ENCODE data around the gene RSBN1L. TPM values are rescaled to one million over a fixed set of nuclear protein-coding genes. Genes with fewer than 3 reads are reported as not detected.

Gene RSBN1L
- total and polyA plus RNA-seq, 11 donors, result 4.0 to 12.1 (median 9.0) TPM

- Histone ChIP-seq H3K4me3 (no peak overlapping the region), H3K9me3 (no peaks in the 10 kb centered on the region), H3K4me1 (peaks cover 0 to 24% (median 9%) of the 10 kb centered on the region in 12 donors), H3K27ac (no peak overlapping the region), H3K27me3 (no peaks in the 10 kb centered on the region), H3K36me3 (peaks cover 0 to 41% (median 14%) of the 10 kb centered on the region in 9 donors)
- DNase-seq (no peak), ATAC-seq (no peak)
- intact Hi-C loops (cut with DNase I), result no loop called here
- 83 to 90% (median 86%) methylated on average over 3 of the region's 3 CpGs for WGBS, 4 donors
- TF ChIP-seq POLR2A (IDR thresholded peaks at IDR 0.05) (no peak), CTCF (IDR thresholded peaks at IDR 0.05) (no peak)
Observed at GRCh38 chr7:77738871-77739270, 42.6 kb downstream of the RSBN1L start.

GRCh38 chr7:77740257-77740656 lies 44.0 kb downstream of the RSBN1L start:
- H3K27ac ChIP-seq, result no peak overlapping the region
- H3K27me3 ChIP-seq, result no peaks in the 10 kb centered on the region
- DNase-seq (no peak), ATAC-seq (no peak)
- 60 to 93% (median 77%) methylated on average over 1 of the region's 1 CpG for WGBS, 4 donors
- no peaks in the 10 kb centered on the region for H3K9me3 ChIP-seq
- H3K4me3 ChIP-seq, result no peak overlapping the region
- peaks cover 0 to 11% (median 4%) of the 10 kb centered on the region in 12 donors for H3K4me1 ChIP-seq
- TF ChIP-seq POLR2A (IDR thresholded peaks at IDR 0.05), result no peak
- TF ChIP-seq CTCF (IDR thresholded peaks at IDR 0.05), result no peak
- intact Hi-C loops (cut with DNase I), result loop anchor here in 2 of 10 donors (5.0 to 10.0 kb wide), 2 partner anchors 43 to 45 kb away; partner anchors contain the start of gene RSBN1L (in 2 of the 2)
- H3K36me3 ChIP-seq, result peaks cover 0 to 41% (median 17%) of the 10 kb centered on the region in 9 donors

DNA sequence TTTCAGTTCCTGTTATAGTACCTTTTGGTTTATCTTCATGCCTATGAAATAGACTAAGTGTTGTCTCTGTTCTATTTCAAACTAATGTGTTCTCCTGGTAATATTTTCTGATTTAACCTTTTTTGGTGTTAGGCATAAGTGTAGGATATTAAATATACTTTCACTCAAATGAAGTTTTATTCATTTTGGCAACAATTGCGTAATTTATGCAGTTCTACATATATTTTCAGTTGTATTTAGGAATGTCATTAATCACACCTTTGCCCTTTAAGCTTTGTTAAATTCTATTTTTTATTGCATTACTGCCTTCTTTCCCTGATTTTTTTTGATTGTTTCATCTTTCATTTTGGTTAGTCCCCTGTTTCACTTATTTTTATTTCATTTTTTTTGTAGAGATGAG lies 47.3 kb downstream of the RSBN1L start:
- Histone ChIP-seq H3K4me3 (no peak overlapping the region), H3K27ac (no peak overlapping the region), H3K27me3 (no peaks in the 10 kb centered on the region), H3K36me3 (peaks cover 0 to 20% (median 3%) of the 10 kb centered on the region in 9 donors), H3K4me1 (peaks cover 0 to 6% (median 0%) of the 10 kb centered on the region in 12 donors), H3K9me3 (no peaks in the 10 kb centered on the region)
- intact Hi-C loops (cut with DNase I), result loop anchor here in 2 of 10 donors (5.0 to 10.0 kb wide), 2 partner anchors 46 to 49 kb away; partner anchors contain the start of gene RSBN1L (in 2 of the 2)
- DNase-seq (no peak), ATAC-seq (no peak)
- TF ChIP-seq CTCF (IDR thresholded peaks at IDR 0.05) (no peak), POLR2A (IDR thresholded peaks at IDR 0.05) (no peak)
- 94 to 100% (median 98%) methylated on average over 1 of the region's 1 CpG for WGBS, 4 donors

GRCh38 chr7:77745746-77746145 lies 49.5 kb downstream of the RSBN1L start:
- no peaks in the 10 kb centered on the region for H3K27me3 ChIP-seq
- 87 to 95% (median 92%) methylated on average over 4 of the region's 4 CpGs for WGBS, 4 donors
- H3K9me3 ChIP-seq, result no peaks in the 10 kb centered on the region
- no peak for DNase-seq
- H3K27ac ChIP-seq, result no peak overlapping the region
- ATAC-seq, result no peak
- intact Hi-C loops (cut with DNase I), result loop anchor here in 1 of 10 donors (10.0 kb wide), 1 partner anchor 51 kb away; the partner anchor contains the start of gene RSBN1L
- TF ChIP-seq CTCF (IDR thresholded peaks at IDR 0.05), result no peak
- no peak for TF ChIP-seq POLR2A (IDR thresholded peaks at IDR 0.05)
- no peak overlapping the region for H3K4me3 ChIP-seq
- H3K36me3 ChIP-seq, result peaks cover 0 to 22% (median 15%) of the 10 kb centered on the region in 9 donors
- H3K4me1 ChIP-seq, result peaks cover 0 to 6% (median 0%) of the 10 kb centered on the region in 12 donors
